Colon (tissue), 2 donors: ENCODE data around the gene SDC3.
"Not testable (repeated sequence)": the region's sequence is repeated elsewhere in the genome, so short reads cannot be mapped to it uniquely, and the experiment has no call there.

Experiments used
- FAIRE-seq: peaks from 2 replicates; lab custom pipeline; 2012; peaks lifted over from hg19 to GRCh38; lab: Jason Lieb, UNC
- donor health status: control.
- donor health status: control.

SDC3 gene

DNA sequence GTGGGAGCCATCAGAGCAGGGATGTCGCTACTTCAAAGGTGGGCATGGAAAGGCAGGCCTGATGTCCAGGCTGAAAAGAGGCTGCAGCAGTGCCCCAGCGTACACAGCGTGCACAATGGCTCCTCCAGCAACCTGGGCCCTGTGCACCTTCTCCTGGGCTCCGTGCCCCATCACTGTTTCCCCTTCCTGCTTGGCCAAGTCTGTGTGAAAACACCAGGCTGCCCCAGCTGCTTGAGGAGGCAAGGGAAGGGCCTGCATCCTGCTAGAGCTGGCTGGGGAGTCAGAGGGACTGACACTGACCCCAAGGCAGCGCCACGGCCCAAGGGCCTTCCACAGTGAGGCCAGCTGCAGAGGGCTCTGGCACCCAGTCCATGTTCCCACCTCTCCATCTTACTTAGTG lies 33.4 kb downstream of the SDC3 start:
- FAIRE-seq, result no peak

DNA sequence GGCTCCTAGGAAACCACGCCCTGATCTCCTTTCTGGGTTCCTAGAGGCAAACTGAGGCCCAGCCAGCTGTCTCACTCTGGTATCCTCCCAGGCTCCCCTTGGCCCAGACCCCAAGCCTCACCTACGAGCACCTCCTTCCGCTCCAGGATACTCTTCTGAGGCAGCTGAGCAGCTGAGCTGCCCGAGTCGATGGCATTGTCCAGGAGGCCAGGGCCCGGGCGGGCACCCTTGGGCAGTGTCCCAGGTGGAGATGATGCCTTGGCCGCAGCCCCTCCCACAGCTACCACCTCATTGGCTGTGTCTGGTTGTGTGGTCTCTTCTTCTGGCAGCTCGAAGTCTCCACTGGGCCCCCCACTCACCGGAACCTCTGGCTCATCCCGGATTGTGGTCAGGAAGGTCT lies 34.4 kb downstream of the SDC3 start:
- no peak for FAIRE-seq

DNA sequence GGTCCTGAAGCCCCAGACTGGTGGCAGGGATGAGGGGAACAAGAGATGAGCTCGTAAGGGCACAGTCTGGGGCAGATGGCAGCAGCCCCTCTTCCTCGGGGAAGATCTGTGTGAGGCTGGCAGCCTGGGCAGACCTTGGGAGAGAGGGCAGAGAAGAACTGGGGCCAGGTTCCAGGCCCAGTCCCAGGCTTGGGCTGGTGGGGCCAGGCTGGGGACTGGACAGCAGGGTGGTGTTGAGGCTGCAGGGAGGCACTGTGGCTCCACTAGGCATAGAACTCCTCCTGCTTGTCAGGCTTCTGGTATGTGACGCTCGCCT lies 35.7 kb downstream of the SDC3 start:
- no peak for FAIRE-seq

DNA sequence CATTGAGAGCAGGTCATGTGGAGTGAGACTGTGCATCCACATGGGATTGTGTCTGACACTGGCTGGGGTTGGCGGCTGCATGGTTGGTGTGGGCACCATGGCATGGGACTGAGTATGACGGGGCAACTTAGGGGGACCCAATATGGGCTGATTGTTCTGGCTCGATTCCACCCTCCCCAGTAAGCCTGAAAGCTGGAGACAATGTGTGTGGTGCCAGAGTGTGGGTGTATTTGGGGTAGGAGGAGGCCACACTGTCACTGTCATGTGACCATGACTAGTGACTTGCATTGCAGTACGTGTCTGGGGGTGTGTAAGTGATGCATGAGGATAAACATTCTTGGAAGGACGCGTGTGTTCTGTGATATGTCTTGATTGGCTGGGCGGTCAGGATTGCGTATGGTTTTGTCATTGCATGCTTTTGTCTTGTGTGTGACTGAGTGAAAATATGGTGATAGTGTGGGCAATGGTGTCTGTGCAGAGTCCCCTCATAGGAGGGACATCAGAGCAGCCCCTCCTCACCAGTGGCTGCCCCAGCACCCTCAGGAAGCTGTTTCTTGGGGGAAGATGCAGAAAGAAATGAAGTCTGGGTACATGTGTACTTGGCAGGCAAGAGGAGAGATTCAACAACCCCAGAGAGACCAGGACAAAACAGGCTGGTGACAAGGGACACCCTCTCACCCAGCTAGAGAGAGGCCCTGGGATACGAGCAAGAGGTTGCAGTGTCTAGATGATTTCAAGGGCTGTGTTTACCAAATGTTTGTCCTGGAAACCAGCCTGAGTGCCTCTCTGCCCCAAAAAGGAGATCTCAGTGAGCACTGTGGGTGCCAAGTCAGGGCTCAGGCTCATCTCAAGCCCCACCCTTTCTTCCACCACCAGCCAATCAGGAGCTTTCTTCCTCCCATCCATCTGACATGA lies 36.3 kb downstream of the SDC3 start:
- FAIRE-seq, result no peak

DNA sequence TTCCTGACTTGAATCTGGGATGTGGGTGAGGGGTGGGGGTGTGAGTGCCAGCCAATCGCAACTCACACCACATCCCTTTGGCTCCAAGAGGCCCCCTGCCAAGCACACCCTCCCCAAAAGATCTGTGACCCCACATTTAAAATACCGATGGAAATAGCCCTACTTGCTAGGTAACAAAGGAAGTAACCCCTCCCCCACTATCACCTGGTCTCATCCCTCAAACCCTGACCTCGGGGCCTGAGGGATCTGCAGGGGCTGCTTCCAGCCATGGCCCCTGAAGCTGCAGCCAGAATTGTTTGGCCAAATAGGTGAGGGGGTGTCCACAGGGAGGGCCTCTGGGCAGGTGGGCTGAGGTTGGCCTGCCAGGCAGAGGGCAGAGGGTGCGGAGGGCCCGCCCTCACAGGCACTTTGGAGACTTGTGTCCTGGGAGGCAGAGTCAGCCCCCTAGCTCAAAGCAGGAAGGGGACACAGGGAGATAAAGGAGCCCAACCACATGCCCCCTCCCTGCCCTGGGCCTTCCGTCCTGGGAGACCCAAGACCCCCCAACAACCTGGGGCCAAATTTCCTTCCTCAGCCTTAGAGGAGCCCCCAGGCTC lies 37.2 kb downstream of the SDC3 start:
- no peak for FAIRE-seq

DNA sequence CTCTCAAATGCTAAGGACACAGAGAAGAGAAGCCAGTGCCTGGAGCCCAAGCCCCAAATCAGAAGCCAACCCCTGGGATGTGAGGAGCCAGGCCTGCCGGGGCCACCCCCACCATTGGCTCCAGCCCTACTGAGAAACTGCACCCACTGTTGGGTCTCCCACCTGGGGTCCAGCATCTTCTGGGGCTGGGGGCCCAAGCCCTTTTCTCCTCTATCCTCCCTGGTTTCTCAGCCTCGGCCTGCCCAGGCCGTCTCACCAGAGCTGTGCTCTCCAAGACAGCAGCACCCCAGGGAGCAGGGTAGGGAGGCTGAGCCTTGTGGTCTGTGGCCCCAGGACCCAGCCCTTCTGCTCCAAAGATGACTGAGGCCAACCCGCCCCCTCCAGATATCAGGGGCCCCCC lies 37.9 kb downstream of the SDC3 start:
- no peak for FAIRE-seq

DNA sequence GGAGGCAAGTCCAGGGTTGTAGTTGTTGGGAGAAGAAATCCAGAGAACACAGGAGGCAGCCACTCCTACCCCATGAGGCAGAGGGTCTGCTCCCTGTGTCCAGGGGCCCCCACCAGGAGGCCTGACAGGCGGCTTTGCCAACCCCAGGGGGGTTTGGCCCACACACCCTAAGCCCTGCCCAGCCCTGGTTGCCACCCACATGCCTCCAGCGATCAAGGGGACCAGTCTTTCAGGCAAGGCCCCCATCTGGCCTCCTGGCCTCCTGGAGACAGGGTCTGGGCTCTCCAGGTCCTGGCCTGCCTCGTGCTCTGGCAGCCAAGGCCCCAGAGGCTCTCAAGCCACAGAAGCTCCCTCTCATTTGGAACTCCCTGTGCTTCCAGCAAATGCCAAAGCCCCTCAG lies 38.5 kb downstream of the SDC3 start:
- no peak for FAIRE-seq

DNA sequence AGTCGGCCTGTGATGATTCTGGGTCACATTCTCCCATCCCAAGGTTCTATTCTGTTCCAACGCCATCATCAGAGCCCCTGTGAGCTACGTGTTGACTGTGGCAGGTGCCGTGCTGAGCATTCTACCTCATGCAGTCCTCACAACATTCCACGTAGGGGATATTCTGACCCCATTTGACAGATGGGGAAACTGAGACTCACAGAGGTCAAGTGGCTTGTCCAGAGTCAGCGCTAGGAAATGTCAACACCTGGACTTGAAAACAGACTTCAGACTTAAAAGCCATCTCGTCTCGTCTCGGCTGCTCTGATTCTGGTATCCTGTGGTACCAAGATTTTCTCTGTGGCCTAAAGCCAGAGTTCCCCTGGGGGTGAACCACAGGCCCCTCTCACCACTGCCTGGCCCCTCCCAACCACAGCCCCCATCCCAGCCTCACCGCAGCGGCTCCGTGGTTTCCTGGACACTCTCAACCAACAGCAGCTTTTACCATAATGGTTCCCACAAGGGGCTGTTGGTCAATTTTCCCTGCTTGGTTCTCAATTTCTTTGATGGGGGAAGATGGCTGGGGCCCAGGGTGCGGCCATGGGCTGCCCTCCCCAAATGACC lies 39.6 kb downstream of the SDC3 start:
- FAIRE-seq, result no peak

DNA sequence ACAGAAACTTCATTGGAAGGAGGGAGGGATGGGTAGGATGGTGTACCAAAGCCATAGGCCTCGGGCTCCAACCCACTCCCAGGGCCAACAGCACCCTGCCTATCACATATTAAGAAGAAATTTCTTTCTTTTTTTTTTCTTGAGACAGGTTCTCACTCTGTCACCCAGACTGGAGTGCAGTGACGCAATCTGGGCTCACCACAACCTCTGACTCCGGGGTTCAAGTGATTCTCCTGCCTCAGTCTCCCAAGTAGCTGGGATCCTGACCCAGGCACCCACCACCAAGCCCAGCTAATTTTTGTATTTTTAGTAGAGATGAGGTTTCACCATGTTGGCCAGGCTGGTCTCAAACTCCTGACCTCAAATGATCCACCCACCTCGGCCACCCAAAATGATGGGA lies 40.5 kb downstream of the SDC3 start:
- not testable (repeated sequence) for FAIRE-seq

DNA sequence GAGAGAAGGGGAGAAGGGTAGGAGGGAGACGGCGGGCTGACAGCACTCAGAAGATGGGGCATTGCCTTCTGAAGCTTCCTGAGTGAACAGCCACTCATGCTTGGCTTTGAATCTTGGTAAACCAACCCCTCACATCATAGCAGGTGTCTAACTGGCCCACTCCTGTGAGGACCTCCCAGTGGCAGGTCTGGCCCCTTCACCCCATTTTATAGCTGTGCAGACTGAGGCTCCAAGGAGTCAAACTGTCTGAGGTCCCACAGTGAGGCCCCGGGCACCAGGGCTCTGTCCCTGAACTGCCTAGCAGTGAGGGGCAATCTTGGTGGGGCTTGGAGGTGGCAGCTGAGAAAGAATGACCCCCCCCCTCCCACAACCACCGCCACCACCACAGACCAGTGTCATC lies 41.0 kb downstream of the SDC3 start:
- FAIRE-seq, result no peak

DNA sequence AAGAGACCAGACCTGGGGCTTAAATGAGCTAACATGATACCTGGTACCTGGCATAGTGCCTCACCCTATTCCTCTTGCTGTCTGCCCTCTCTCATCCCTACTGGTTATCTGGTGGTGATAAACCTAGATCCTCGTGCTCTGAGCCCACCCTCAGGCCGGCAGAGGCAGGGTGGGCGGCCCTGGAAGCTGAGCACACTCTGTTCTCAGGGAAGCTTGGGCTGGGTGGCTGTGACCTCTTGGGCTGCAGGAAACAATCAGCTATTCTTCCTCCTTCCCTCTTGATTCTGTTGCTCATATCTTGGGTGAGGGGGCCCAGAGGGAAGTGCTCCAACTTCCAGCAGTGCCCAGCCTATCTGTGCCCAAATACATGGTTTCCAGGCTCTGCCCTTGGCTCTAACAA lies 42.0 kb downstream of the SDC3 start:
- no peak for FAIRE-seq

DNA sequence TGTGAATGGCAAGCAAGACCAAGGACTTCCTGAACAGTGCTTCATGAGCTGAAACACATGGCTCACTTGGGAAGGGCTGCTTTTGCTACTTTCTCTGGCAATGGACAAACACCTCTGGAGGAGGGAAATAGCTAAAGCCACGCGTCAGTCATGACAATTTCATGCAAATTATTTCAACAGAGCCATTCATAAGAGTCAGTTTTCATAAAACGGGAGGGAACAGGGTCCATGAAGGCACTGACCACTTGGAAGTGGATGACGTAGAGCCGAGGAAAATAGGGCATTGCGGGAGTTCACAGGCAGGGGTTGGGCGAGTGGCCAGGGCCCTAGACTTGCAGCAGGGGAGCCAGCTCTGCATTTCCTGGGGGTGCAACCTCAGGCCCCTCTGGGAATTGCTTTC lies 43.9 kb downstream of the SDC3 start:
- FAIRE-seq, result no peak

DNA sequence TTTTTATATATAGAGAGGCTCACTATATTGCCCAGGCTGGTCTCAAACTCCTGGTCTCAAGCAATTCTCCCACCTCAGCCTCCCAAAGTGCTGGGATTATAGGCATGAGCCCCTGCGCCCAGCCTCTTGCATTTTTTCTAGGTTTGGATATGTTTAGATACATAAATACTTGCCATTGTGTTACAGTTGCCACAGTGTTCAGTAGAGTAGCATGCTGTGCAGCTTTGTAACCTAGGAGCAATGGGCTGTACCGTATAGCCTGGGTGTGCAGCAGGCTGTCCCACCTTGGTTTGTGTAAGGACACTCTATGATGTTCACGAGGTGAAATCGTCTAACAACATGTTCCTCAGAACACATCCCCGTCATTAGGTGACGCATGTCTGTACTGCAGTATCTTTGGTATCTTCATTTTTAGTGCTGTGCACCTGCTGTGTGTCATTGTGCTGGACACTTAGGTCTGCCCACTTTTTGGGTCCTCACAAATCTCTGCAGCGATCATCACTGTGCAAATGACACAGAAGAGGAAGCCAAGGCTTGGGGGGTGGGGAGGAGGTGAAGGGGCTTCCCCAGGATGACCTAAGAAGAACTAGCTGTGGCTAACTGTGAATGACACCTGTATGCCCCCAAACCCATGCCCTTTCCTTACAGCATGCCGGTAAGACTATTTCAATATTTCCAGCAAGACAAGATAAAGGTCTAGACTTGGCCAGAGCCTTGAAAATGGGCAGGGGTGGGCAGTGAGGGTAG lies 44.5 kb downstream of the SDC3 start:
- no peak for FAIRE-seq

DNA sequence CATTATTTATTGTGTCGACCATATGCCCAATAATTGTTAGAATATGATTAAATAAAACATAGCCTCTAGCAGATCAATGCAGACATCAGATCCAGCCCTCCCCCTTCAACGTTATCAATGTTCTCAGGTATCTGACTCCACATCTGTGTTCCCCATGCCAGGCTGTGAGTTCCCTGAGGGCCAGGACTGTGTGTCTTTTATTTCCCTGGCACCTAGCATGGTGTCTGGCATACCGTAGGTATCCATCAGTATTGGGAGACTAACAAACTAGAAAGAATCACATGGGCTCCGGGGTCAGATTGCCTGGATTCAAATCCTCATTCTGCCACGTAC lies 48.3 kb downstream of the SDC3 start:
- no peak for FAIRE-seq

DNA sequence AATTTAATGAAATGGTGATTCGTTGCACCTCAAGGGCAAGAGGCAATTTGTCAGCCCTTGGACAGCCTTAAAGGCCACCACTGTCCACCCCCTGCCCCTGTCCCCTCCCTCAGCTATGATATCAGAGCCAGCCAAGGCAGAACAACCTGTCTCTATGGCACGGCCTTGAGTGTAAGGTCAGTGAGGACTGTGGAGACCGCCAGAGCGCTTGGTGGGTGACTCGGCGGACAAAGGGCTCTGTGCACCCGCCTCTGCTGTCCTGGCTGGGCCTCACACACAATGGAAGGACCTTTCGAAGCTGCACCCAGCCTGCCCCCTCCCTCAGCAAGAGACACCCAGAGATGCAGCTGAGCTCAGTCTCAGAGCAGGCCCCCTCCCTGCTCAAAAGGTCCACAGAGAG lies 50.6 kb downstream of the SDC3 start:
- no peak for FAIRE-seq

DNA sequence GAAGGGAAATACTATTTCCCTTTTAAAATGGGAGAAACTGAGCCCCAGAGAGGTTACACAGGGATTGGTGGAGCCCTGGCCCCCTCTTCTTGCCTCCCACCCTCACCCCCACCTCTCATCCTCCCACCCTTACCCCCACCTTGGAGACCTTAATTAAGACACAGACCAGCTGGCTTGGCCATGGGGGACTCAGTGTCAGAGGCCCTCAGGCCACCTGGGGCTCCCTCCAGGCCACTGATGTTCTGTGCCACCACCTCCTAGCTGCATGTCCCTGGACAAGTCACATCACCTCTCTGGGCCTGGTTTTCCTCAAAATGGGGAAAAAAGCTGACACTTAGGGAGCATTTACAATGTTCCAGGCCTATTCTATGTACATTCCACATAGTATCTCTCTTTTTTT lies 51.5 kb downstream of the SDC3 start:
- no peak for FAIRE-seq

DNA sequence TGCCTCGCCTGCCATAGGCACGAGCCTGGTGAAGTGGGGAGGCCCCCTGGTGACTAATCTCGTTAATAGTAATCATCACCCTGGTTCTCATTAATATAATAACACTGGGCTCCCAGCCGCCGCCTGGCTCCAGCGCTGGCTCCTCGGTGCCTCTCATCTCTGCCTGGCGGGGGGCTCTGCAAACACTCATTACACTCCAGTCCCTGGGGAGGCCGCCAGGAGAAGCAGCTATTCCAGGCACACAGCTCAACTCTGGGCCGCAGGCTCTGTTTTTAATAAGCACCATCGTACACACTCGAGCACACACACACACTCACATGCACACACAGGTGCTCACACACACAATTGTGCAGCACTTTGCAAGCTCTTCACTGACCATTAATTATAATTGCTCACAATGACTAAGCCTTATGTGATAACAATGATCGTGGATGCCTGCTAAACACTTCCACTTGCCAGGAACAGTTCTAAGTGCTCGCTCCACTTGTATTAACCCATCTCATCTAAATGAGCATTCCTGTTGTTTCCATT lies 52.2 kb downstream of the SDC3 start:
- no peak for FAIRE-seq

DNA sequence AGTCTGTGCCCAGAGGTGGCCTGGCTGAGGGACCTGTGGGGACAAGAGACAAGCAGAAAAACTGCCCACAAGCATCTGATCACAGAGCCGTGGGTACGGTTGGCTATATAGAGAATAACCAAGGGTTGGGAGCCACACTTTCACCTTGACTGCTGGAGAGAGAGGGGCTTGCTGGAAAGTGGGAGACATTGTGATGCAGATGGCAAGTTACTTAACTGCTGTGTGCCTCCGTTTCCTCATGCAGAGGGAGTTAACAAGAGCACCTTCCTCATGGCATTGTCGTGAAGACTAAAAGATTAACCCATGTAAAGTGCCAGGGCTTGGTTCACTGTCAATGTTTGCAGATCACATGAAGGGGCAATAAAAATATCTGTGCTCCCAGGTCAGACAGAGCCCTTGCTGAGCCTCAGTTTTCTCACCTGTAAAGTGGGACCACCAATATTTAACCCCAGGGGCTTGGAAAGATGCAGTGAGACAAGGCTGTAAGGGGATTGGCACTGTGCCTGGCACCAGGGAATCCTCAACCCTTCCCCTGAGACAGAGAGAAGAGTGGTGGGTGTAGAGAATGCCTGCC lies 52.8 kb downstream of the SDC3 start:
- FAIRE-seq, result no peak

DNA sequence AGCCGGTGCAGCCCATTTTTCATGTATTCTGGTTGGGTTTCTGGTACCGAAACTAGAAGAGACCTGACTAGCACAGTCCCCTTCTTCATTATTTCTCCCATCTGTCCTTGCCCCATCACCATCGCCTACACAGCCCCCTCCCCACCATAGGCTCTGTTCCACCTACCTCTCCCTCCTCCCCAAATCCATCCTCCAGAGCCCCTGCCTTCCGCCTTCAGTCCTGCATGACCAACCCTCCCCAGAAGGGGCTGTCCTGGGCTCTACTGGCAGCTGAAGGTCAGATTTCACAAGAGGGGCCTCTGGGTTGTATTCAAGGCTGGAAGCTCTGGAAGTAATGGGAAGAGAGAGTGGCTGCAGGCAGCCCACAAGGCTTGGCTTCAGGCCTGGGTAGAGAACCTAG lies 55.2 kb downstream of the SDC3 start:
- FAIRE-seq, result no peak

DNA sequence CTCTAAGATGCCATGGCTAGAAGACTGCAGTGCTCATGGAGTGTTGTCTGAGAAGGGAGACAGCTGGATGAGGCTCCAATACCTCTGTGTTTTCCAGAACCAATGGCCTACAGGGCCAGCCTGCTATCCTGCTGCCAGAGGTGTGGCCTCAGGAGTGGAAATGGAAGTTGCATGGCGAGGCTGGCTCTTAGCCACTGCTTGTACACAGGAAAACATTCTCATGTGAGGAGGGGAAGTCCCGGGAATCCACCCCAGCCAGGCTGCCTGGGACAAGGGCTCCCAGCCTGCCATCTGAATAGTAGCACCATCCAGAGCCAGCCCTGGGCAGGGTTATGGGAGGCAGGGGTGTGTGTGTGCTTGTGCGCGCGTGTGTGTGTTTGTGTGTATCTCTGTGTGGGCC lies 56.5 kb downstream of the SDC3 start:
- no peak for FAIRE-seq

DNA sequence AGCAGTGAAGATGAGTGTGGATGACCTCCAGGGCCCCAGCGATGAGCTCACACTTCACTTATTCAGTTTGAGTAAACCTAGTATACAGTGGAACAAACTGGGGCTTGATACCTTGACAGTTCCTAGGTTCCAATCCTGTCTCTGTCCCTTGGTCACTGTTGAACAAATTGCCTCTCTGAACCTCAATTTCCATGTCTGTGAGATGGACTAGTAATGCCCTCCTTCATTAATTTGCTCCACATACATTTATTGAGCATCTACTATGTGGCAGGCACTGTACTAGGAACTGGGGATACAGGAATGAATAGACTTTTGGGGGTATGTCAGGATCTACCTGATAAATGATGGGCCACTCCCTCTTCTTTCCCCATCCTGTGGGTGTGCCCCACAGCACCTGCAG lies 57.3 kb downstream of the SDC3 start:
- no peak for FAIRE-seq

DNA sequence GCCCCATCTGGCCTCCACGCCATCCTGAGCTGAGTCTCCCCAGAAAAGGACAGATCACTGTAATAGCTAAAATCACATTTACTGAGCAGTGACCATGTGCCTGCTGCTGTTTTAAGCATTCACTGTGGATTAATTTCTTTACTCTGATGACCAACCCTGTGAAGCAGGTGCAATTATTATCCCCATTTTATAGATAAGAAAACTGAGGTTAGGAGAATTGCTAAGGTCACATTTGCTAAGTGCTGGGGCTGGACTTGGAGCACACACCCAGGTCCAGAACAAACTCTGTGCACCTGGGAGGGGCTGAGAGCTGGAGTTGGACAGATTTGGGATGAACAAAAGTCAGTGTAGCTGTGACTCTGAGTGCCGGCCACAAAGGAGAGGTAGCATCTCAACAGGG lies 58.0 kb downstream of the SDC3 start:
- no peak for FAIRE-seq

DNA sequence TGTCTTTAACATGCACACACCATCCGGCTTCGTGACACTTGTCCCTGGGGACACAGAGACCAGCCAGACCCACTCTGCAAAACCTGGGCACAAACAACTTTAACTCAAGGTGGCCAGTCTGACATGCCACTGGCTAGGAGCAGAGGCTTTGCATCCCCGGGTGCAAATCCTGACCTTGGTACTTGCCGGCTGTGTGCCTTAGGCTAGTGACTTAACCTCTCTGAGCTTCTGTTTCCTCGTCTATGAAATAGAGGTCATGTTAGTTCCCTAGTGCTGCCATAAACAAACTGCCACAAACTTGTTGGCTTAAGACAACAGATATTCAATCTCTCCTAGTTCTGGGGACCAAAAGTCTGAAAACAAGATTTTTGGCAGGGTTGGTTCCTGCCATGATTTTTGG lies 60.4 kb downstream of the SDC3 start:
- FAIRE-seq, result no peak
